Stimulated activated CD4-positive, alpha-beta T cell treated with anti-CD3 and anti-CD28 coated beads, Interleukin-2, amount 100 ng/mL, for 24 hours (primary cell): Measurements from ENCODE around the gene FOXI1.

Source experiments
- DNase-seq, 2 donors: peaks; one replicate each; pipeline ENCODE4 v3.0.0-alpha.2; 2020

The FOXI1 gene

GRCh38 chr5:170105642-170106611, at the start of gene FOXI1:
TSS of gene FOXI1 (plus strand) at chr5:170105897. CDS start at chr5:170105958, 61 bp downstream.
- no peak for DNase-seq

- DNase-seq = no peak
Measured at GRCh38 chr5:170056561-170057267, 49.0 kb upstream of the FOXI1 start.

- DNase-seq = no peak
Measured at GRCh38 chr5:170057311-170057710, 48.4 kb upstream of the FOXI1 start.

- DNase-seq = no peak
Measured at GRCh38 chr5:170059221-170059620, 46.5 kb upstream of the FOXI1 start.

- no peak for DNase-seq
Measured at GRCh38 chr5:170067152-170067551, 38.5 kb upstream of the FOXI1 start.

GRCh38 chr5:170067574-170068170, 38.0 kb upstream of the FOXI1 start:
- DNase-seq = no peak

- DNase-seq = no peak
Measured at GRCh38 chr5:170069512-170069911, 36.2 kb upstream of the FOXI1 start.

- peak; percentile 29 to 35 for DNase-seq
Measured at GRCh38 chr5:170070556-170071412, 34.9 kb upstream of the FOXI1 start.

- DNase-seq = no peak
Measured at GRCh38 chr5:170071748-170072147, 33.9 kb upstream of the FOXI1 start.

GRCh38 chr5:170075696-170076095, 30.0 kb upstream of the FOXI1 start:
- no peak for DNase-seq

- no peak for DNase-seq
Measured at GRCh38 chr5:170076211-170076610, 29.5 kb upstream of the FOXI1 start.

- DNase-seq = no peak
Measured at GRCh38 chr5:170076739-170077138, 29.0 kb upstream of the FOXI1 start.

- DNase-seq = no peak
Measured at GRCh38 chr5:170077526-170077925, 28.2 kb upstream of the FOXI1 start.

GRCh38 chr5:170078458-170078857, 27.2 kb upstream of the FOXI1 start:
- DNase-seq = no peak

- no peak for DNase-seq
Measured at GRCh38 chr5:170078931-170079330, 26.8 kb upstream of the FOXI1 start.

GRCh38 chr5:170080217-170080616, 25.5 kb upstream of the FOXI1 start:
- no peak for DNase-seq

- no peak for DNase-seq
Measured at GRCh38 chr5:170080786-170081445, 24.8 kb upstream of the FOXI1 start.

GRCh38 chr5:170081616-170082015, 24.1 kb upstream of the FOXI1 start:
- no peak for DNase-seq

- DNase-seq = no peak
Measured at GRCh38 chr5:170082701-170083100, 23.0 kb upstream of the FOXI1 start.

GRCh38 chr5:170087168-170087817, 18.4 kb upstream of the FOXI1 start:
- DNase-seq = no peak

GRCh38 chr5:170092455-170093101, 13.1 kb upstream of the FOXI1 start:
- no peak for DNase-seq
